Endometrial microvascular endothelial cells (primary cell): ENCODE measurements around the gene YARS1. TPM values are rescaled to one million over a fixed set of nuclear protein-coding genes. Genes with fewer than 3 reads are reported as not detected.

ENCODE experiments used
- in situ Hi-C: cut with HindIII; loops from 2 replicates; pipeline ENCODE4 v1.10.0; 2017; ENCODE audit warnings: low sequenced_read_pairs, low pct_unique_long_range_greater_than_20kb; ENCODE audit errors: inconsistent ontology term
- total RNA-seq: library from RNA; depleted of rRNA; stranded (reverse); fragments of >200 nt; gene quantifications from one replicate; pipeline ENCODE4 v1.2.3, GENCODE V29; 2015; ENCODE audit errors: inconsistent ontology term

YARS1 gene
- total RNA-seq, 1 donor from 2014 or later = 132 TPM

DNA sequence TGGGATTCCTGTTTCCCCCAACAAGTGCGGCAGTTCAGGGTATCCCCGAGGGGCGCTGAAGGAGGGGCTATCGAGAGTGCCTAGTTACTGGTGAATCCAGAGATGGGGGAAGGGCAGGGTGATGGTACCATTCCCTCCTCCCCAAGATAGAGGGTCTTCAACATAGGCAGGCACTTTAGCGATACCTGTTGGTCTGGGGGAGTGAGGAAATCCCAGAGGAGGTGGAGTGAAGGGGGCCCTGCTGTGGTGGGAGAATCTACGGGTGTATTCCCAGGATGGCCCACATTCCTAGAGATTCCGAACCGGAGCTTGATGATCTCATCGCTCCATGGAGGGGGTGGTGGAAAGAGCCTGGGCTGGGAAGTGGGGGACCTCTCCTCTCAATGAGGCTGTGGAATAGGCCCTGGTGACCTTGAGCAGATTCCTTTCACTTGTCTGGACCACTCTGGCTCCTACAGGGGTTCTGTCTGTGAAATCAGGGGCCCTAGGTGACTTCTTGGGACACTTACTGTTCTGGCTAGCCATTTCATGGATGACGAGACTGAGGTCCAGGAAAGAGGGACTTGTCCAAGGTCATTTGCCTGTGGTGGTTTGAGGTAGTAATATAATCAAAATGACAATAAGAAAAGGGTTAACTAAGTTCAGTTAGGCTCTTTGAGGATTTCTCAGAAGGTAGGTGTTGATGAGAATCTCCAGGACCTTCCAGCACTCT, 61.9 kb downstream of the YARS1 start:
- in situ Hi-C loops = no loop called here

DNA sequence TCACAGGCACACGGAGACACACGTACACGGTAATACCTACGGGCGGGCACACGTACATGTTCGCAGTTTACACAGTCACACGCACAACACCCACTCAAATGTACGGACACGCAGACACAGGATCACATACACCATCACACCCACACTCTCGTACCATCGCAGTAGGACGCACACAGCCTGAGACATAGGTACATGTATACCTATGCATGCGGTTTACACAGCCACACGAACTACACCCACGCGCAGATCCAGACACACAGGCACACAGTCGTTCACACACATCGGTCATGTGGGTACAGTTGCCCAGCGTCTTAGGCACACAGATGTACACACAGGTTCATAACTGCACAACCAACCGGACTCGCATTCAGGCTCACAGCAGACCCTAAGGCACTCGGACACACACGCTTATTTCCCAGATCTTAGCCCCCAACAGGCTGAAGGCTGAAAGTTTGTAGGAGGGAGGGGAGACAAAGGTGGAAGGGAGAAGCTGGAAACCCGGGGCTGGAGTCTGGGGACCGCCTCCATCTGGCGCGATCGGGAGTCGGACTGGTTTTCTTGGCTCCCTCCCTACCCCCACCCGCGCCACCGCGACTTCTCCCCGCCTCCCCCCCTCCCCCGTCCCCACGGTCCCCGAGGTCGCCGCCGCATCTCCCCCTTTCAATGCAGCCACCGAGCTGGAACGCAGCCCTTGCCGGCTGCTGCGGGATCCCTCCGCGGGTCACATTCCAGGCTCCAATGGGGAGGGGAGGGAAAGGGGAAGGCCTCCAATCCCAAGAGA, 62.7 kb downstream of the YARS1 start:
- in situ Hi-C loops = no loop called here

DNA sequence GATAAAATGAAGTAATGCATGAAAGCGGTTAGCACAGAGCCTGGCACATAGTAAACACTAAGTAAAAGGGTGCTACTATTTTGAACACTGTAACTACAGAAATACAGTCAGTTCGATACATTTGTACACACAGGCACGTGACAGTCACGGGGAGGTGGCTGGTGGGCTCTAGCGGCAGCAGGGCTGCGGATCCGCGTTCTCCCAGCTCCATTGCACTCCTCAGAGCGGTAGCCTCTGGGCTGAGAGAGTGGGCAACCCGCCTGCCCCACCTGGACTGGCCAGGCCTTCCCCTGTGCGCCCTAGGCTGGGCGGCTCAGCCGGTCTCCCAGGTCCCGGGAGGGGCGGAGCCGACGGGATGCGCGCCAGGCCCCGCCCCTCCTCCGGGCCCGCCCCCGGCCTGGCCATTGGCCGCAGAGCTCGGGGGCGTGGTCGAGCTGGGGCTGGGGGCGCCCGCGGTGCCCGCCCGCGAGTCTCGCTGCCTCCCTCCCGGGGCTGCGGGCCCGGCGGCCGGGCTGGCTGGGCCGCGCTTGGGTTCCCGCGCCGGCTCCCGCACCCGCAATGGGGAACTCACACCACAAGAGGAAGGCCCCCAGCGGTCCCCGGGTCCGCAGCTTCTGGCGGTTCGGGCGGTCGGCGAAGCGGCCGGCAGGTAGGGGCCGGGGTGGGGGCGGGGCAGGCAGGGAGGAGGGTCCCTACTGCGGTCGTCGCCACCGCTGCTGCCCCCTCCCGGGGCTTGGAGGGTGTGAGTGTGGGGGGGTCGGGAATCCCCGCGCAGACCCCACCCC, 63.4 kb downstream of the YARS1 start:
- in situ Hi-C loops = no loop called here

DNA sequence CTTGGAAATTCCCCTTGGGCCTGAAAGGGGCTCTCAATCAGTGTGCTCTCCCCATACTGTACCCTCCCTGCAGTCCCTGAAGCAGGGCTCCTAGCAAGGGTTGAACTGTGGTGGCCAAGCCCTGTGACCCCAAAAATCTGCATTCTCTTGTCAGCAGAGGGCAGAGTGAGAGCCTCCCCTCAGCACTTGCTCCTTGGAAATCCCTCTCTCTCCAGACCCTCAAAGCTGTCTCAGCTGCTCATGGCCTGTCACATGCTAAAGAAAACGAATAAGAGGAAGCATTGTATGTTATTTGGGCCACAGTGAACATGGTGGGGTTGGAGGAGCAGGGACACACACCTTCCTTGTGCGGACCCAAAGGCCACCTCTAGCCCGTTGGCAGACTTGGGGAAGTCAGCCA, 67.4 kb downstream of the YARS1 start:
- in situ Hi-C loops = no loop called here

DNA sequence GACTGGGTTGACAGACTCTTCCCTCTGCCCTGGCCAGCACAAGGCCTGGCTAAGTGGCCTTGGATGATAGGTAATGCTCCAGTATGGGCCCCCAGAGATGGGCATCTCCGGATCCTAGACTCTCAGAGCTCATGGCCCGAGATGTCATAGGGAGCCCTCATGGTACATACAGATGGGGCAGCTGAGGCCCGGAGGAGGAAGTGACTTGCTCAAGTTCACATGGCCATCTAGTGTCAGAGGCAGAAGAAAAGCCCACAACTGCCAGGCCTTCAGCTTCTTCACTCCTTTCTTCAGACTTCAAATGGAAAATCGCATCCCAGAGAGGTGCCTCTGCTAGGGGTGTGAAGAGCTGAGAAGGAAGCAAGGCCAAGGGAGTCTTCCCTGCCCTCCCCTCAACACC, 67.8 kb downstream of the YARS1 start:
- in situ Hi-C loops = no loop called here

DNA sequence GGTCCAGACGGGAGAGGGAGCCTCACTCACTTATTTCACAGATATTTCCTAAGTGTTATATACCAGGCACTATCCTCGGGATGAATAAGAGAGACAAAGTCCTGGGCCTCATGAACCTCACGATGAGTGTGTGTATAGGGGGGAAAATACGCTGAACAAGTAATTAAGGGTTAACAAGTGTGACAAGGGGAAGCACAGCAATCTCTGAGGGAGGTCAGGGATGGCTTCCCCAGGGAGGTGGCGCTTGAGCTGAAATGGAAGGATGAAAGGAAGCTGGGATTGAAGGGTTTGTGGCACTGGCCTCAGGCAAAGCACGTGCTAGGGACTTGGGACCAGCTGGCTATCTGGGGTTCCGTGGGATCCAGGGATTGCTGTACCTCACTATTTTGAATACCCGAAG, 68.2 kb downstream of the YARS1 start:
- in situ Hi-C loops = no loop called here

DNA sequence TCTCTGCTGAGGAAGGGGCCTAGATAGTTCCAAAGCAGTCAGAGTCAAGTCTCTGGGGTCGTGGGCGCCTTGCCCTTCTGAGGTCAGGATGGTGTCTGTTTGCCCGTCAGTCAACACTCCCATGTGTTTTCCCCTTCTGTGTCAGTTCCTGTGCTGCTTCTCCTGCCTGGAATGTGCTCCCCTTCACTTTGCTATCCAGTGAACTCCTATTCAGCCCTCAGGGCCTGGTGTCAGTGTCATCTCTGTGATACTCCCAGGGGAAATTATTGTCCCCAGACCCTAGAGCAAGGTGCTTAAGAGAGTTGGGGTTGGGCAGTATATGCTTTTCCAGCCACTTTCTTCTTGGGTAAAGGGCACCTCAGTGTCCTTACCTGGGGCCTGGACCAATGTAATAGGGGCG, 68.8 kb downstream of the YARS1 start:
- in situ Hi-C loops = no loop called here

DNA sequence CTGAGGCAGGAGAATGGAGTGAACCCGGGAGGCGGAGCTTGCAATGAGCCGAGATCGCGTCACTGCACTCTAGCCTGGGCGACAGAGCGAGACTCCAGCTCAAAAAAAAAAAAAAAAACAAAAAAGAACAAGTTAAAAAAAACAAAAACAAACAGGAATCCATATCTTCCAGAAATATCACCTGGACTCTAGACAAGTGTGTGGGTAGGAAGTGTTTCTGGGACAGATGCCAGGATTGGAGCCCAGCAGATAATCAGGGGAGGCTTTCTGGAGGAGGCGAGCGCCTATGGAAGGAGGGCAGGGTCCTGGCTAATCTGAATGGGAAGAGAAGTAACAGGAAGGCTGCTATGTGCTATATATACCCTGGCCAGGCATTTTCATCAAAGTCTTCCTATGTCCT, 71.0 kb downstream of the YARS1 start:
- in situ Hi-C loops = no loop called here

DNA sequence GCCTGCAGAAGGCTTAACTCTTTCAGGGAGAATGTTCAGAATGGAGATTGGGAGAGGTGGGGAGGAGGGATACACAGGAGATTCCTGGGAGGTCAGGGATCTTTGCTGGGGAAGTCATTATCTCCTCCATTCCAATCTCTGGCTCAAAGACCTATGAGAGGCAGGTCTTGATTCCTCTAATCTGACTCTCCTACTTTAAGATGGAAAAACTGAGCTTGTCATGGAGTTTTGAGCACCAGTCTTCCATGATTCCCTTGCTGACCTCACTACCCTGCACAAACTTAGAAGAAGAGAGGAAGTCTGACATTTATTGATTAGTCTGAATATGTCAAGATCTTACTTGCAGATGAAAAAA, 73.1 kb downstream of the YARS1 start:
- in situ Hi-C loops = no loop called here

DNA sequence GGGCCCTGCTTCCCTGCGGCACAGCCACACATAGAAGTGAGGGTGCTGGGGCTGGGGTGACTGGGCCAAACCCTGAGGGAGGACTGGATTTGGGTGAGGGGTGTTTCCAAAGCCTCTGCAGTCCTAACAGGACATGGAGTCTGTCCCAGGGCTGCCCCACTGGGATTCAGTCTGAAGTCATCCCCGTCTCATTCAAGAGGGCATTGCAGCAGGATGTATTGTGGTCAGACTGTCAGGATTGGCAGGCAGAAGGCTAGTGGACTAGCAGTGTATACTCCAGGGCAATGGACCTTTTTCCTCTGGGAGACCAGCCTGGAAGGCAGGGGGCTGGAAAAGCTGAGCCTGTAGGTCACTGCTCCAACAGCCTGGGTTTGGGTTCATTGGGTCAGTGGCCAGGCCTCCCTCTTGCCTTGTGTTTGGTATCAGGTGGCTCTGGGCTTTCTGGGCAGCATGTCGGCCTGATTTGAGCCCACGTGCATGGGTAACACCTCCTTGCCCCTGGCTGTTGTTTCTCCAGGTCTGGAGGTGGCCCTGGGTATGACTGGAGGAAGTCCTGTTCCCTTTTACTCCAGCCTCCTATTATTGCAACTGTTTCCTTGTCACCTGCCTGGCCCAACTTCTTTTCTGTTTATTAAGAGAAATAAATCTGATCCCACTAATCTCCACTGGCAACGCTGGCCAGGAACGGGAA, 73.6 kb downstream of the YARS1 start:
- in situ Hi-C loops = no loop called here

DNA sequence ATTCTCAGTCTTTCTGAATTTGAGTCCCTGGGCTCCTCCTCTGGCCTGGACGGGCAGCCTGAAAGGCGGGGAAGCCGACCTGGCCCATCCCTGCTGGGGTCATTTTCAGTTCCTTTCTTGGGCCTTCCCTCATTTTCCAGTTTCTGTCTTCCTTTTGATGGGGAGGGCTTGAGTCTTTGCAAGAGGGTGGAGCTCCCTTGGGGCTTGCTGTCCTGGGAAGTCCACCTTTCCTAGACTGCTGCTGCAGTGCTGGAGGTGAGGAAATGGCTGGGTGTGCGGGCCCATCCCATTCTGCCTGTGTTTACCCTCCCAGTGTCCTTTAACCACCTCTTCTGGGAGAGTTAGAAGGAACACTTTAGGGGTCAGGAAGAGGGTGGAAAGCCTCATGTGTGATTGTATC, 74.2 kb downstream of the YARS1 start:
- in situ Hi-C loops = no loop called here

DNA sequence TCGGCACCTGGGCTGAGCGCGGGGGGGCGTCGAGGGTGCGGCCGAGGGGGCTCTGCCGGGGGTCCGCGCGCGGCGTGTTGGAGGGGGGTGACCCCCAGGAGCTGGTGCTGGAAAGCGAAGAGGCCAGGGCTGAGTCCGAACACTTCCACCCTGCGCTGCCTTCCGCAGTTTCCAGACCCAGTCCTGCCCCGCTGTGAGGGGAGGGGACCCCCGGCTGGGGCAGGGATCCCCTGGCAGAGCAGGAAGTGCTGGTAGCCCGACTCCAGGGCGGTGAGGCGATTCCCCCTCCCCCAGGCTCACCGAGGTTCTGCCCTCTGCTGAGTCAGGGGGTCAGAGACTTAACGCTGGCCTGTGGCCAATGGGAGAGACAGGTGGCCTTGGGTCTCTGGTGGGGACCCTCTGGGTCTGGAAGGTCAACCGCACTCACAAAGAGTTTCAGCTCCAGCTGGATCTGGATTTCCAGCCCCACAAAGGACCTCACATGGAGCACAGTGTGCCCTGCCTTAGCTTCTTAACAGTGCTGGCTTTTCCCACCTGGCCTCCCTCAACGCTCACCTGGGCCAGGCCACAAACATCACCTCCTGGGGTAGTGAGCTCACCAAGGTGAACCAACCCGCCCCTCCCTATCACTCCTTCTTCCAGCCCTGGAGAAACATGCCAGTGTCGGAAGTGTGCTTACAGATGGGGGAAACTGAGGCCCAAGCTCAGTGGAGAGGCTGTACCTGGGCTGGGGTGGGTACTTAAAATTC, 74.8 kb downstream of the YARS1 start:
- in situ Hi-C loops = no loop called here

DNA sequence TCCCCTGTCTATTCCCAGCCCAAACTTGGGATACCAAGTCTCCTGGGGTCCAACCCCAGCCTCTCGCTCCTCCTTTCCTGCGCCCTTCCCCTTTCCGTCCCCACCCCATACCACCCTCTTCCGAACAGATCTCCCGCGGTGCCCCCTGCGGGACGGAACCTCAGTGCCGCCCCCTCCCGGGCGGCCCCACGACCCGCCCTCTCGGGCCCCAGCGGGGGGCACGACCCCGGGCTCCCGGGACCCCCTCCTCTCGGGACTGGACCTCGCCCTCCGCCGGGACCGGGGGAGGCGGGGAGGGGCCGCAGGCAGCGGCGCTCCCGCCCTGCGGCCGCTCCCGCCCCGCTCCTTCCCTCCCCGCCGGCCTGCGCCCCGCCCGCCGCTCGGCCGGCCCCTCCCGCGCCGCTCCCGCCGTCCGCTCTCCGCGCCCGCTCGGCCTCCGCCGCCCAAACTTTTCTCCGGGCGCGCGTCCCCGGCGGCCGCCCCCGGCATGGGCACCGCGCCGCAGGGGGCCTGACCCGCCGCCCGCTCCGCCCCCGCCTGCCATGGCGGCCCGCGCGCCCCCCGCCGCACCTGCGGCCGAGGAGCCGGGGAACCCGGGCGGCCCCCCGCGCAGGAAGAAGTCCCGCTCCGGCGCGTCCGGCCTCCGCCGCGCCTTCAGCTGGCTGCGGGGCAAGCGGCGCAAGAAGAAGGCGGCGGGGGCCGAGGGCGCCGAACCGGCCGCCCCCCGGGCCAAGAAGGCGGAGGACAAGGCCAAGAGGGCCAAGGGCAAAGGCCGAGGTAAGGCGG, 75.6 kb downstream of the YARS1 start:
- in situ Hi-C loops = no loop called here

DNA sequence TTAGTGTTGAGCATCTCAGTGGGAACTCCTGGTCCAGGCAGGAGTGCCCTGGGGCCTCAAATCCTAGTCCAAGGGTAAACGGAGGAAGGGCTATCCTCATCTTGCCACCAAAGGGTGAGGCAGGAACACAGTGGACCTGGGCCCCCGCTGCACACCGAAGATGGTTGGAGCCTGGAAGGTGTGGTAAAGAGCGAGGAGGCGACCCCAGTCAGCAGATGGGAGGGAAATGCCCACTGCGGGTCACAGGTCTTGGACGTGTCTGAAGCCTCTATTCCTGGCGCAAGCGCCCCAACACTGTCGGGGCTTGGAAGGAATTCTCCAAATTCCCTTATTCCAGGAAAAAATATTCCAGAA, 76.1 kb downstream of the YARS1 start:
- in situ Hi-C loops = no loop called here

DNA sequence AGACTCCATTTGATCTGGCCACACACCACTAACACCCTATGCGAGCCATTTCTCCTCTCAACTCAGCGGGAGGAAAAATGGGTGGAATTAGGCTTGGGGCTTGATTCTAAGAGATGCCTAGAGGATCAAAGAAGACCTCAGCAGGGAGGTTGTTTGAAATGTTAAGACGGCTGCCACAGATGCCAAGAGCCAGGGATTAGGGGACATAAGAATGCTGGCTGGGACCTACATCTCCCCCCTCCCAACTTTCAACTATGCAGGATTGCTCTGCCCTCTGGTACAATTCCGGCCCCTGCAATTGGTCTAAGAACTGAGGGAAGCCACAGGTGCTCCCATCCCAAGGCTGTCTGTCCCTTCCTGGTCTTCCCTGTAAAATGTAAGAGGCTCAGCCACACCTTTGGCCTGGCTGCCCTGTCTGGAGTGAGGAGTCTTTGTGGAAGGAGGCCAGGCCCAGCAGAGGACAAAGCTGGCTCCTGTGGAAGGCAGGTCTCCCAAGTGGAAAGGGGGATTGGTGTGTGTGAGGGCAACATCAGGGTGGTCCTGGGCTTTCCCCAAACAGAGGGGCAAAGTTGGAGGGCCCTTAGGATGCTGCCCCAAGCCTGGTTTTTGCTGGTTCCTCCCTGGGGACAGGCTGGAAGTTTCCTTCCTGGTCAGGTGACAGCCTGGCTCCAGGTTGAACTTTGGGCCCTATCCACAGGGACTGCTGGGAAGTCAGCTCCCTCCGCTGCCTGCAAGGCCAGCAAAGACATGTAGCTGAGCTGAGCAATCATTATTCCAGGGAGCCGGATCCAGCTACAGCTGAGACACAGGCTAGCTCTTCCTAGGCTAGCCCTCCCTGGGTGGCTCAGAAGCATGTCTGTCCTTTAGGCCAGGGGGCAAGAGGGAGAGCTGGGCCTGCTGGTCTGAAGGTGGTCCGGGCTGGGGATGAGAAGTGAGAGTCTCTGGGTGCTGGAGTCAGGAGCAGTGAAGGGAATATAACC, 80.1 kb downstream of the YARS1 start:
- in situ Hi-C loops = no loop called here

DNA sequence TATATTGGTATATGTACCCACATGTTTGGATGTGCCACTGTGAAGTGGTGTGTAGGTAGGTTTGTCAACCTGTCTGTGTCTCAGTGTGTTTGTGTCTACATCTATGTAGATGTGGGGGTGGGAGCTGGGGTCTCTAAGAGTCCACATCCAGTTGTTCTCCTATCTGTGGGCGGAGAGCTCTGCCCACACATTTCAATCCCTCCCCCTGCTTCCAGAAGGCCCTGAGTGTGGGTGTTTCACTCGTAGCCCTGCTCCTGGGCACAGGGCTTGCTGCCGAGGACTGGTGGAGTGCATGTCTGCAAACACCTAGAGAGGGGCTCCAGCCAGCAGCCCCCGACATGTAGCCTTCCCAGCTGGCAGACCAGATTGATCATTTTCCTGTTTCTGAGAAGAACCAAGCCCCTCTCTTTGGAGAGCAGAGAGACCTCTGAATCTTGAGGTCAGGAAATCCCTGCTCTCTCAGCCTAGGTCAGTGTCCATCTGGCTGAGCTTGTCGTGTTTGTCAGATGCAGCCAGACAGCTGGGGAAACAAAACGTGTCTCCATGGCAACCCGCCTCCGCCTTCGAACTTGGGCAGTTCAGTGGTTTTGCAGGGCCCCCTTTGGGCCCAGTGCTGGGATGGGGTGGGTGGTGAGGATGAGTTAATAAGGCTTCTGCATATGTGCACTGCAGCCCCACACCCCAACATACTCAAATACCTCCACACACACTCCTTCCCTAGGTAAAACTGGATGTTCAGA, 83.4 kb downstream of the YARS1 start:
- in situ Hi-C loops = no loop called here
